OCI-LY3 (cell line): Measurements from ENCODE around the gene TCIRG1.

Experiments
- H2AFZ ChIP-seq: fragments of 200-600, 300-600 bp; shearing (Covaris generic); 2 replicates; pipeline ENCODE4 v1.6.0; 2014; ENCODE audit warnings: antibody characterized with exemption, low read depth, low read length
- H3K27ac ChIP-seq: fragments of 200-600, 300-600 bp; sonication (generic); 2 replicates; pipeline ENCODE4 v1.5.1; 2014; ENCODE audit warnings: mild to moderate bottlenecking, low read length, moderate library complexity, mixed read lengths
- H3K27me3 ChIP-seq: fragments of 200-600, 300-600 bp; sonication (generic); 2 replicates; pipeline ENCODE4 v1.6.1; 2014; ENCODE audit warnings: low read depth, low read length, mixed read lengths
- H3K36me3 ChIP-seq: fragments of 200-600, 300-600 bp; sonication (generic); replicated peaks from 2 replicates; pipeline ENCODE3; 2014; ENCODE audit warnings: low read depth, low read length, mixed read lengths
- H3K4me1 ChIP-seq: fragments of 300-600, 200-600 bp; sonication (generic); 2 replicates; pipeline ENCODE4 v1.6.1; 2014; ENCODE audit warnings: low read length, mixed read lengths
- H3K4me2 ChIP-seq: fragments of 200-600, 300-600 bp; sonication (generic); 2 replicates; pipeline ENCODE4 v1.6.1; 2014; ENCODE audit warnings: low read length, mixed read lengths
- H3K4me3 ChIP-seq: fragments of 300-600, 200-600 bp; sonication (generic); 2 replicates; pipeline ENCODE4 v1.5.1; 2014; ENCODE audit warnings: antibody characterized with exemption, mild to moderate bottlenecking, low read length, moderate library complexity
- H3K79me2 ChIP-seq: fragments of 300-600, 200-600 bp; shearing (Covaris generic); 2 replicates; pipeline ENCODE4 v1.6.1; 2014; ENCODE audit warnings: mild to moderate bottlenecking, low read length, mixed read lengths
- H3K9ac ChIP-seq: fragments of 300-600, 200-600 bp; shearing (Covaris generic); 2 replicates; pipeline ENCODE4 v1.6.0; 2014; ENCODE audit warnings: mild to moderate bottlenecking, low read length, moderate library complexity
- H3K9me3 ChIP-seq: fragments of 200-600, 300-600 bp; shearing (Covaris generic); 2 replicates; pipeline ENCODE4 v1.6.1; 2014; ENCODE audit warnings: low read length, mixed read lengths; ENCODE audit not compliant: insufficient read depth
- H4K20me1 ChIP-seq: fragments of 200-600, 300-600 bp; sonication (generic); 2 replicates; pipeline ENCODE4 v1.6.1; 2016; ENCODE audit warnings: low read length, mixed read lengths; ENCODE audit not compliant: insufficient read depth
- CTCF ChIP-seq: fragments of 200-600, 300-600 bp; sonication (generic); IDR thresholded peaks from 2 replicates; pipeline ENCODE4 v1.5.1; 2014; ENCODE audit warnings: antibody characterized with exemption, low read length, low read depth
- EZH2phosphoT487 ChIP-seq: fragments of 200-600 bp; shearing (Covaris generic); IDR thresholded peaks from 2 replicates; pipeline ENCODE4 v1.6.1; 2018; ENCODE audit warnings: antibody characterized with exemption, mixed run types, low read depth

TCIRG1 gene

DNA sequence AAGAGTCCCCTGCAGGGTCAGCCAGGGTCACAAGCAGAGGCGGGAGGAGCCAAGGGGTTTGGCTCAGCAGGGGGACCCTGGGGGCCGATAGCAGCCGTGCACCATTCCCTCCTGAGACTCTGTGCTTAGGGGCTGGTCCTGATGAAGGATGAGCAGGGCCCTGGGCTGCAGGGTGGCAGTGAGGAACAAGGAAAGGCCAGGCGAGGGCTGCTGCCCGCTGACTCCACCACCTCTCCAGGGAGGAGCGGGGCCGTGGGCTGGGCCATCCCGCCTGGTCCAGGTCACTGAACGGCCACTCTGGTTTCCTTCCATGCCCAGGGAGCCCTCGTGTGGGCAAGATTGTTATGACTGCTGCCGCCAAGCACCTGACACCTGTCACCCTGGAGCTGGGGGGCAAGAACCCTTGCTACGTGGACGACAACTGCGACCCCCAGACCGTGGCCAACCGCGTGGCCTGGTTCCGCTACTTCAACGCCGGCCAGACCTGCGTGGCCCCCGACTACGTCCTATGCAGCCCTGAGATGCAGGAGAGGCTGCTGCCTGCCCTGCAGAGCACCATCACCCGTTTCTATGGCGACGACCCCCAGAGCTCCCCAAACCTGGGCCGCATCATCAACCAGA is 17.5 kb upstream of the TCIRG1 start:
- no peak overlapping the region for H3K9ac ChIP-seq
- H3K79me2 ChIP-seq, result no peaks in the 10 kb centered on the region
- H4K20me1 ChIP-seq, result no peaks in the 10 kb centered on the region
- no peaks in the 10 kb centered on the region for H3K9me3 ChIP-seq
- H3K4me2 ChIP-seq, result peak overlapping the region; percentile 44
- peak overlapping the region; percentile 22 for H3K4me3 ChIP-seq
- TF ChIP-seq CTCF (peak; percentile 43), EZH2phosphoT487 (no peak)
- H3K27ac ChIP-seq, result no peak overlapping the region
- H3K36me3 ChIP-seq, result peaks cover 5% of the 10 kb centered on the region
- peaks cover 15% of the 10 kb centered on the region for H3K4me1 ChIP-seq
- no peaks in the 10 kb centered on the region for H3K27me3 ChIP-seq
- peak overlapping the region; percentile 43; the same call in 1 of the 2 replicates for H2AFZ ChIP-seq

DNA sequence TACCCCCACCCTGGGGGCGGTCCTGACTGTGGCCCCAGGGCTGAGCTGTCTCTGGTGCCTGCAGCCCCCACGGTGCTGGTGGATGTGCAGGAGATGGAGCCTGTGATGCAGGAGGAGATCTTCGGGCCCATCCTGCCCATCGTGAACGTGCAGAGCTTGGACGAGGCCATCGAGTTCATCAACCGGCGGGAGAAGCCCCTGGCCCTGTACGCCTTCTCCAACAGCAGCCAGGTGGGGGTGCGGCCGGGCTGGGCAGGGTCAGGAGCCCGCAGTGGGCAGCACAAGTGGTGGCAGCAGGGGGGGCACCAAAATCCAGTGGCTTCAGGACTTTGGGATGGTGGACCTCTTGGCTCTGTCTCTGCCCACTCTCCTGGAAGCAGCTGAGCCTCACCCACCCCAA is 16.3 kb upstream of the TCIRG1 start:
- Histone ChIP-seq H3K79me2 (no peaks in the 10 kb centered on the region), H3K36me3 (peaks cover 5% of the 10 kb centered on the region), H3K4me2 (no peak overlapping the region), H3K9me3 (no peaks in the 10 kb centered on the region), H3K4me3 (no peak overlapping the region), H4K20me1 (no peaks in the 10 kb centered on the region), H2AFZ (no peak overlapping the region), H3K9ac (no peak overlapping the region), H3K27ac (no peak overlapping the region), H3K27me3 (no peaks in the 10 kb centered on the region), H3K4me1 (peaks cover 7% of the 10 kb centered on the region)
- no peak for TF ChIP-seq CTCF
- TF ChIP-seq EZH2phosphoT487, result no peak

DNA sequence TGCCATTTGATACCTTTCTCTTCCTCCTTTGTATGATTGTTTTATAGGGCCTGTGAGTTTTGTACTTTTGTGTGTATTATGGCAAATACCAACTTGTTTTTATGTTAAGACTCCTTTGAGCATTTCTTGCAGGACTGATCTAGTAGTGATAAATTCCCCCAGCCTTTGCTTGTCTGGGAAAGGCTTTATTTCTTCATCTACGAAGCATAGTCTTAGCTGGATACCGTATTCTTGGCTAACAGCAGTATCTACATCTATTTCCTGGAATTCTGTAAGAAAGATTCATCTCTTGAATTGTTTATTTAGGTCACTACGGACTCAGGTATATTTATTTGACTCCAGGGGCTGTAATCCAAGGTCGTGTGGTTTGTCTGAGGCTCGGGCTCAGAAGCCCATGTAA is 14.3 kb upstream of the TCIRG1 start:
- Histone ChIP-seq H3K79me2 (peaks cover 3% of the 10 kb centered on the region; the same call in 1 of the 2 replicates), H3K36me3 (peaks cover 5% of the 10 kb centered on the region), H3K9ac (no peak overlapping the region), H3K4me2 (no peak overlapping the region), H3K27ac (no peak overlapping the region), H2AFZ (no peak overlapping the region), H4K20me1 (no peaks in the 10 kb centered on the region), H3K4me1 (peaks cover 9% of the 10 kb centered on the region), H3K9me3 (no peaks in the 10 kb centered on the region), H3K4me3 (no peak overlapping the region), H3K27me3 (no peaks in the 10 kb centered on the region)
- no peak for TF ChIP-seq CTCF
- no peak for TF ChIP-seq EZH2phosphoT487

- TF ChIP-seq CTCF (no peak), EZH2phosphoT487 (no peak)
- H3K79me2 ChIP-seq, result peaks cover 5% of the 10 kb centered on the region; the same call in 1 of the 2 replicates
- H3K9me3 ChIP-seq, result no peaks in the 10 kb centered on the region
- H4K20me1 ChIP-seq, result no peaks in the 10 kb centered on the region
- H3K9ac ChIP-seq, result no peak overlapping the region
- H3K27ac ChIP-seq, result no peak overlapping the region
- no peak overlapping the region for H3K4me2 ChIP-seq
- H3K4me1 ChIP-seq, result peaks cover 13% of the 10 kb centered on the region
- H3K36me3 ChIP-seq, result peaks cover 5% of the 10 kb centered on the region
- H3K27me3 ChIP-seq, result no peaks in the 10 kb centered on the region
- no peak overlapping the region for H2AFZ ChIP-seq
- H3K4me3 ChIP-seq, result no peak overlapping the region
These were observed 13.8 kb upstream of the TCIRG1 start for GRCh38 chr11:68025047-68025446.
